Tibial artery (tissue), 4 donors: ENCODE measurements around the gene TNFRSF8.
A peak's percentile ranks its signal among the peaks of the same experiment; 100 is the strongest.

ENCODE experiments used
- DNase-seq, 2 donors: peaks; one replicate each; pipeline ENCODE4 v3.0.0-alpha.2; 2019
- H3K27ac ChIP-seq, 2 donors: fragments of 200-600 bp; sonication (generic) in 1 of 2; 1 replicate in 1 of 2; 2 replicates in 1 of 2; pipeline ENCODE4 v1.5.1; 2018 to 2019; ENCODE audit warnings: mild to moderate bottlenecking in 1 of 2
- H3K27me3 ChIP-seq, 2 donors: fragments of 200-600 bp; sonication (generic) in 1 of 2; one replicate each; pipeline versions ENCODE4 v1.5.1 to v1.6.0; 2016 to 2019
- H3K36me3 ChIP-seq, 3 donors: fragments of 200-600 bp; sonication (generic) in 2 of 3; one replicate each; pipeline ENCODE4 v1.5.1; 2016 to 2019; ENCODE audit warnings: mild to moderate bottlenecking in 2 of 3
- H3K4me1 ChIP-seq, 4 donors: fragments of 200-600 bp; sonication (generic) in 2 of 4; 1 replicate in 3 of 4; 2 replicates in 1 of 4; pipeline ENCODE4 v1.5.1; 2016 to 2019
- H3K4me3 ChIP-seq, 2 donors: fragments of 200-600 bp; sonication (generic) in 1 of 2; 1 replicate in 1 of 2; 2 replicates in 1 of 2; pipeline ENCODE4 v1.5.1; 2018 to 2019; ENCODE audit warnings: mild to moderate bottlenecking in 2 of 2
- H3K9me3 ChIP-seq, 3 donors: fragments of 200-600 bp; sonication (generic) in 1 of 3; one replicate each; pipeline ENCODE4 v1.5.1; 2016 to 2019
- intact Hi-C: fragments of 100-400 bp; cut with DNase I; formaldehyde crosslinking; loops from one replicate; pipeline ENCODE4 v1.15.0; 2023; ENCODE audit warnings: low total_unique reads
- TF ChIP-seq, protein P1 (sequence below), 2 experiments: fragments of 200-600 bp in 1 of 2; fragments of 450-650 bp in 1 of 2; IDR thresholded peaks; one replicate each; pipeline ENCODE4 v1.5.1; 2017 to 2019; ENCODE audit warnings: antibody characterized with exemption in 2 of 2, mild to moderate bottlenecking in 1 of 2, moderate library complexity in 1 of 2

Gene TNFRSF8

DNA sequence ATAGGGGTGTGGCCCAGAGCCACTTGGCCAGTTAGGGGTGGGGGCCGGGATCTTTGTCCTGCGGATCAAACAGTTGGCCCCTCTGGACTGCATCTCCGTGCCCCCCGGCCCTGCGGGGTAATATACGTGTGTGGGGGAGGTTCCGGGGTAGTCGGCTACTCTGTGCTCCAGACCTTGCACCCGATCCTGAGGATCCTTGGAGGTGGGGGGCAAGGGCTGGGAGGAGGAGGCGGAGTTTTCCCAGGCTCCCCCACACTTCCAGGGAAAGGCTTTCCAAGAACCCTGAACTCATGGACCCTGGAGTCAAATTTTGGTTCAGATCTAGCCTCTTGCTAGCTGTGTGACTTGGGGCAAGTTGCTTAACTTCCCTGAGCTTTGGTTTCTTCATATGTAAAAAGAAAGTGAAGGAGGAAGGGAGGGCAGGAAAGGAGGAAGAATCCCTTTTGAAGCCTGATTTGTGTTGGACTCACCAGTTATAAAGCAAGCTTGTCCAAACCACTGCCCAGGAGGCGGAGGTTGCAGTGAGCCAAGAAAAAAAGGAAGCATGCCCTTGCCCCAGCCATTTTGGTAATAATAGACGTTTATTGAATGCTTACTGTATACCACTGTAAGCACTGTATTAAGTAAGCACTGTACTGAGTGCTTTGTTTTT, 43.1 kb upstream of the TNFRSF8 start:
- no peak for DNase-seq
- peak overlapping the region; percentile 75 to 87 for H3K27ac ChIP-seq
- TF ChIP-seq, protein P1, sequence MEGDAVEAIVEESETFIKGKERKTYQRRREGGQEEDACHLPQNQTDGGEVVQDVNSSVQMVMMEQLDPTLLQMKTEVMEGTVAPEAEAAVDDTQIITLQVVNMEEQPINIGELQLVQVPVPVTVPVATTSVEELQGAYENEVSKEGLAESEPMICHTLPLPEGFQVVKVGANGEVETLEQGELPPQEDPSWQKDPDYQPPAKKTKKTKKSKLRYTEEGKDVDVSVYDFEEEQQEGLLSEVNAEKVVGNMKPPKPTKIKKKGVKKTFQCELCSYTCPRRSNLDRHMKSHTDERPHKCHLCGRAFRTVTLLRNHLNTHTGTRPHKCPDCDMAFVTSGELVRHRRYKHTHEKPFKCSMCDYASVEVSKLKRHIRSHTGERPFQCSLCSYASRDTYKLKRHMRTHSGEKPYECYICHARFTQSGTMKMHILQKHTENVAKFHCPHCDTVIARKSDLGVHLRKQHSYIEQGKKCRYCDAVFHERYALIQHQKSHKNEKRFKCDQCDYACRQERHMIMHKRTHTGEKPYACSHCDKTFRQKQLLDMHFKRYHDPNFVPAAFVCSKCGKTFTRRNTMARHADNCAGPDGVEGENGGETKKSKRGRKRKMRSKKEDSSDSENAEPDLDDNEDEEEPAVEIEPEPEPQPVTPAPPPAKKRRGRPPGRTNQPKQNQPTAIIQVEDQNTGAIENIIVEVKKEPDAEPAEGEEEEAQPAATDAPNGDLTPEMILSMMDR (IDR thresholded peaks at IDR 0.05) = no peak
- no peaks in the 10 kb centered on the region for H3K27me3 ChIP-seq
- intact Hi-C loops = no loop called here
- peak overlapping the region; percentile 83 to 95 for H3K4me3 ChIP-seq
- H3K9me3 ChIP-seq = no peaks in the 10 kb centered on the region
- H3K36me3 ChIP-seq = peaks cover 10 to 34% (median 21%) of the 10 kb centered on the region in 3 donors
- H3K4me1 ChIP-seq = peaks cover 0 to 16% (median 12%) of the 10 kb centered on the region in 4 donors

GRCh38 chr1:12021616-12022015, 41.5 kb upstream of the TNFRSF8 start:
- TF ChIP-seq, protein P1 (IDR thresholded peaks at IDR 0.05) = no peak
- Histone ChIP-seq H3K27me3 (no peaks in the 10 kb centered on the region), H3K4me1 (peaks cover 0 to 16% (median 12%) of the 10 kb centered on the region in 4 donors), H3K9me3 (no peaks in the 10 kb centered on the region), H3K27ac (no peak overlapping the region), H3K36me3 (peaks cover 10 to 51% (median 35%) of the 10 kb centered on the region in 3 donors), H3K4me3 (no peak overlapping the region)
- intact Hi-C loops = no loop called here
- no peak for DNase-seq

GRCh38 chr1:12022036-12022435, 41.1 kb upstream of the TNFRSF8 start:
- Histone ChIP-seq H3K27ac (no peak overlapping the region), H3K36me3 (peaks cover 11 to 55% (median 39%) of the 10 kb centered on the region in 3 donors), H3K9me3 (no peaks in the 10 kb centered on the region), H3K27me3 (no peaks in the 10 kb centered on the region), H3K4me1 (peaks cover 0 to 16% (median 12%) of the 10 kb centered on the region in 4 donors), H3K4me3 (no peak overlapping the region)
- TF ChIP-seq, protein P1 (IDR thresholded peaks at IDR 0.05) = no peak
- no peak for DNase-seq
- intact Hi-C loops = no loop called here

GRCh38 chr1:12026586-12026985, 36.5 kb upstream of the TNFRSF8 start:
- DNase-seq = no peak
- no peaks in the 10 kb centered on the region for H3K9me3 ChIP-seq
- H3K4me1 ChIP-seq = no peaks in the 10 kb centered on the region
- H3K27me3 ChIP-seq = no peaks in the 10 kb centered on the region
- H3K4me3 ChIP-seq = no peak overlapping the region
- peaks cover 25 to 94% (median 78%) of the 10 kb centered on the region in 3 donors for H3K36me3 ChIP-seq
- TF ChIP-seq, protein P1 (IDR thresholded peaks at IDR 0.05) = no peak
- H3K27ac ChIP-seq = no peak overlapping the region
- intact Hi-C loops = no loop called here

DNA sequence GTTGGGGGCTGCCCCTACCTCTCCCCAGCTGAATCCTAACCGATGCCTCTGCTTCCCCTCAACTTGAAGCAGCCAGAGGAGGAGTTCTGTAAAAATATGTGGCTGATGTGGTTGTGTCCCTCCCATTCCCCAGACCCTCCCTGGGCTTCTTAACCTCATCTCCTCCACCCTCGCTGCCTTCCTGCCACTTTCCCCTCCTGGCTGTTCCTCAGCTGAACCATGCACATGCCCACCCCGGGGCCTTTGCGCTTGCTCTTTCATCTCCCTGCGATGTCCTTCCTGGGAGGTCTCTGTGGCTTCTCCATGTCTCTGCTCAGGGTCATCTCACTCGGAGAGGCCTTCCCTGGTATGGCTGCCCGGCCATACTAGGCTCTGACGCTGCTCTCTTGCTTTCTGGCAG, 34.9 kb upstream of the TNFRSF8 start:
- DNase-seq = no peak
- TF ChIP-seq, protein P1 (IDR thresholded peaks at IDR 0.05) = no peak
- intact Hi-C loops = no loop called here
- Histone ChIP-seq H3K27ac (no peak overlapping the region), H3K36me3 (peaks cover 25 to 86% (median 71%) of the 10 kb centered on the region in 3 donors), H3K9me3 (no peaks in the 10 kb centered on the region), H3K4me3 (no peak overlapping the region), H3K4me1 (no peaks in the 10 kb centered on the region), H3K27me3 (no peaks in the 10 kb centered on the region)
